ENCODE data around the gene CLEC4F. TPM values are rescaled to one million over a fixed set of nuclear protein-coding genes. Genes with fewer than 3 reads are reported as not detected.

CLEC4F gene
- total RNA-seq, 1 donor from 2014 or later: 0.18 TPM

- peak; percentile 18 for DNase-seq (ENCODE audit: extremely low read depth, low read depth, low spot score)
Measured at GRCh38 chr2:70789304-70790135, 30.9 kb downstream of the CLEC4F start.

GRCh38 chr2:70785137-70785911 is 35.1 kb downstream of the CLEC4F start:
- no peak for DNase-seq (ENCODE audit: extremely low read depth, low read depth, low spot score)

GRCh38 chr2:70784320-70784719 is 36.1 kb downstream of the CLEC4F start:
- DNase-seq (ENCODE audit: extremely low read depth, low read depth, low spot score): no peak

- DNase-seq (ENCODE audit: extremely low read depth, low read depth, low spot score): no peak
Measured at GRCh38 chr2:70779911-70780545, 40.4 kb downstream of the CLEC4F start.

GRCh38 chr2:70779491-70779890 is 40.9 kb downstream of the CLEC4F start:
- DNase-seq (ENCODE audit: extremely low read depth, low read depth, low spot score): no peak

- DNase-seq (ENCODE audit: extremely low read depth, low read depth, low spot score): no peak
Measured at GRCh38 chr2:70778676-70779075, 41.7 kb downstream of the CLEC4F start.

GRCh38 chr2:70777450-70777849 is 42.9 kb downstream of the CLEC4F start:
- DNase-seq (ENCODE audit: extremely low read depth, low read depth, low spot score): no peak

GRCh38 chr2:70776266-70776665 is 44.1 kb downstream of the CLEC4F start:
- DNase-seq (ENCODE audit: extremely low read depth, low read depth, low spot score): no peak

- DNase-seq (ENCODE audit: extremely low read depth, low read depth, low spot score): no peak
Measured at GRCh38 chr2:70775141-70775540, 45.3 kb downstream of the CLEC4F start.

GRCh38 chr2:70772486-70773155 is 47.8 kb downstream of the CLEC4F start:
- DNase-seq (ENCODE audit: extremely low read depth, low read depth, low spot score): no peak

GRCh38 chr2:70771446-70771845 is 49.0 kb downstream of the CLEC4F start:
- DNase-seq (ENCODE audit: extremely low read depth, low read depth, low spot score): no peak

- DNase-seq (ENCODE audit: extremely low read depth, low read depth, low spot score): no peak
Measured at GRCh38 chr2:70769450-70769849, 50.9 kb downstream of the CLEC4F start.

GRCh38 chr2:70768590-70769085 is 51.8 kb downstream of the CLEC4F start:
- no peak for DNase-seq (ENCODE audit: extremely low read depth, low read depth, low spot score)

GRCh38 chr2:70767699-70768589 is 52.5 kb downstream of the CLEC4F start, which contains the start of gene ADD2:
TSS of gene ADD2 (minus strand) at chr2:70768200. CDS start at chr2:70706408, 61,792 bp downstream.
- no peak for DNase-seq (ENCODE audit: extremely low read depth, low read depth, low spot score)

- DNase-seq (ENCODE audit: extremely low read depth, low read depth, low spot score): no peak
Measured at GRCh38 chr2:70767079-70767698, 53.2 kb downstream of the CLEC4F start.

- no peak for DNase-seq (ENCODE audit: extremely low read depth, low read depth, low spot score)
Measured at GRCh38 chr2:70766357-70767078, 53.9 kb downstream of the CLEC4F start.

GRCh38 chr2:70765507-70765906 is 54.9 kb downstream of the CLEC4F start:
- DNase-seq (ENCODE audit: extremely low read depth, low read depth, low spot score): no peak

- no peak for DNase-seq (ENCODE audit: extremely low read depth, low read depth, low spot score)
Measured at GRCh38 chr2:70759446-70759845, 61.0 kb downstream of the CLEC4F start.
